CD8-positive, alpha-beta memory T cell (primary cell): ENCODE measurements around the gene CYB5R2. TPM values are rescaled to one million over a fixed set of nuclear protein-coding genes. Genes with fewer than 3 reads are reported as not detected.

Experiments used
- CTCF ChIA-PET: fragments of 350-600 bp; sonication (Branson Sonifier 250); formaldehyde crosslinking; loops from one replicate; lab custom pipeline; 2021; ENCODE audit warnings: antibody characterized with exemption; lab: Charles Lee
- POLR2A ChIA-PET: fragments of 350-600 bp; sonication (Branson Sonifier 250); formaldehyde crosslinking; loops from one replicate; lab custom pipeline; 2021; ENCODE audit warnings: antibody characterized with exemption; lab: Charles Lee
- DNase-seq, 5 donors: peaks; one replicate each; pipeline versions ENCODE4 v3.0.0 to v3.0.0-alpha.2; 2020 to 2022; ENCODE audit warnings: mixed read lengths in 1 of 5
- H3K27ac ChIP-seq: one replicate; pipeline ENCODE4 v1.7.0; 2013; ENCODE audit warnings: low read depth, mild to moderate bottlenecking, low read length, moderate library complexity
- H3K27me3 ChIP-seq: 2 replicates; pipeline ENCODE4 v1.7.0; 2013; ENCODE audit warnings: low read length, mild to moderate bottlenecking; ENCODE audit not compliant: insufficient read depth, poor library complexity, severe bottlenecking
- H3K36me3 ChIP-seq: 2 replicates; pipeline ENCODE4 v1.7.0; 2013; ENCODE audit warnings: mild to moderate bottlenecking, low read length, moderate library complexity; ENCODE audit not compliant: insufficient read depth
- H3K4me1 ChIP-seq: 2 replicates; pipeline ENCODE4 v1.7.0; 2013; ENCODE audit warnings: mild to moderate bottlenecking, low read length, moderate library complexity; ENCODE audit not compliant: insufficient read depth
- H3K4me3 ChIP-seq: 2 replicates; pipeline ENCODE4 v1.7.0; 2013; ENCODE audit warnings: mild to moderate bottlenecking, low read length
- H3K9me3 ChIP-seq: 2 replicates; pipeline ENCODE4 v1.7.0; 2013; ENCODE audit warnings: mild to moderate bottlenecking, low read length
- H3K27ac Mint-ChIP-seq, 8 donors: one replicate each; pipeline ENCODE4 v1.8.0; 2020 to 2021; ENCODE audit warnings: mixed read lengths in 8 of 8, mild to moderate bottlenecking in 6 of 8, inconsistent platforms in 3 of 8, moderate library complexity in 3 of 8
- H3K27me3 Mint-ChIP-seq, 2 donors: one replicate each; pipeline ENCODE4 v1.8.0; 2020 to 2021; ENCODE audit warnings: mixed read lengths in 2 of 2, mild to moderate bottlenecking in 1 of 2, moderate library complexity in 1 of 2
- H3K36me3 Mint-ChIP-seq, 3 donors: one replicate each; pipeline ENCODE4 v1.8.0; 2020 to 2021; ENCODE audit warnings: mixed read lengths in 3 of 3, inconsistent platforms in 1 of 3, mild to moderate bottlenecking in 1 of 3
- H3K4me1 Mint-ChIP-seq, 3 donors: one replicate each; pipeline ENCODE4 v1.8.0; 2020 to 2021; ENCODE audit warnings: mixed read lengths in 3 of 3, inconsistent platforms in 1 of 3, mild to moderate bottlenecking in 1 of 3
- H3K4me3 Mint-ChIP-seq, 7 donors: one replicate each; pipeline ENCODE4 v1.8.0; 2020 to 2021; ENCODE audit warnings: mixed read lengths in 7 of 7, mild to moderate bottlenecking in 6 of 7, moderate library complexity in 4 of 7, inconsistent platforms in 2 of 7
- H3K9me3 Mint-ChIP-seq, 5 donors: one replicate each; pipeline ENCODE4 v1.8.0; 2020 to 2022; ENCODE audit warnings: mixed read lengths in 5 of 5, mild to moderate bottlenecking in 3 of 5, moderate library complexity in 2 of 5, inconsistent platforms in 1 of 5
- polyA plus RNA-seq: library from polyadenylated mRNA; unstranded; fragments of 300-500 nt; fragmentation: Illumina TruSeq; gene quantifications from one replicate; pipeline ENCODE4 v1.2.3, GENCODE V29; 2021
- total RNA-seq, 2 experiments: library from RNA; stranded (reverse); gene quantifications; one replicate each; pipeline ENCODE4 v1.2.3, GENCODE V29; 2021

The CYB5R2 gene
- total and polyA plus RNA-seq, 3 experiments from 2014 or later, result 0.12 to 1.2 (median 0.80) TPM

GRCh38 chr11:7655253-7656217 is 17.8 kb downstream of the CYB5R2 start:
- no peak overlapping the region for H3K27ac Mint-ChIP-seq
- CTCF ChIA-PET, result interaction anchor here (0.8 to 1.9 kb wide), 2 partner anchors 10 to 142 kb away, joined by 4 to 16 read pairs; partner anchors contain the start of gene PPFIBP2

GRCh38 chr11:7654195-7654705 is 19.1 kb downstream of the CYB5R2 start:
- Mint-ChIP-seq H3K27ac (no peak overlapping the region), H3K4me1 (no peaks in the 10 kb centered on the region), H3K4me3 (no peak overlapping the region), H3K36me3 (peaks cover 0 to 53% (median 11%) of the 10 kb centered on the region in 3 donors), H3K27me3 (peaks cover 0 to 4% of the 10 kb centered on the region in 2 donors), H3K9me3 (no peaks in the 10 kb centered on the region)
- ChIA-PET POLR2A (no interaction called here), CTCF (interaction anchor here (1.0 kb wide), 1 partner anchor 142 kb away, joined by 3 read pairs; no protein-coding TSS in a partner anchor)
- H3K27me3 ChIP-seq, result no peaks in the 10 kb centered on the region
- no peak for DNase-seq
- H3K27ac ChIP-seq, result no peak overlapping the region
- no peaks in the 10 kb centered on the region for H3K9me3 ChIP-seq
- H3K4me3 ChIP-seq, result no peak overlapping the region
- no peaks in the 10 kb centered on the region for H3K4me1 ChIP-seq
- no peaks in the 10 kb centered on the region for H3K36me3 ChIP-seq

More at GRCh38 chr11:7655253-7656217, 17.8 kb downstream of the CYB5R2 start:
- Mint-ChIP-seq H3K4me3 (no peak overlapping the region), H3K27me3 (peaks cover 0 to 4% of the 10 kb centered on the region in 2 donors), H3K9me3 (no peaks in the 10 kb centered on the region), H3K4me1 (no peaks in the 10 kb centered on the region), H3K36me3 (peaks cover 0 to 40% (median 4%) of the 10 kb centered on the region in 3 donors)
- Histone ChIP-seq H3K27me3 (no peaks in the 10 kb centered on the region), H3K27ac (no peak overlapping the region), H3K9me3 (no peaks in the 10 kb centered on the region), H3K4me1 (no peaks in the 10 kb centered on the region), H3K36me3 (no peaks in the 10 kb centered on the region), H3K4me3 (no peak overlapping the region)
- POLR2A ChIA-PET, result no interaction called here
- no peak for DNase-seq

GRCh38 chr11:7651700-7652099 is 21.6 kb downstream of the CYB5R2 start:
- H3K4me3 ChIP-seq, result no peak overlapping the region
- H3K36me3 ChIP-seq, result no peaks in the 10 kb centered on the region
- CTCF ChIA-PET, result interaction anchor here (1.1 kb wide), 1 partner anchor 9 kb away, joined by 3 read pairs; no protein-coding TSS in a partner anchor

GRCh38 chr11:7651140-7651551 is 22.2 kb downstream of the CYB5R2 start:
- no peak overlapping the region for H3K27ac ChIP-seq
- CTCF ChIA-PET, result interaction anchor here (1.1 kb wide), 1 partner anchor 8 kb away, joined by 3 read pairs; no protein-coding TSS in a partner anchor
- no peaks in the 10 kb centered on the region for H3K9me3 ChIP-seq
- Mint-ChIP-seq H3K27me3 (peaks cover 0 to 1% of the 10 kb centered on the region in 2 donors), H3K4me3 (no peak overlapping the region), H3K9me3 (no peaks in the 10 kb centered on the region), H3K36me3 (peaks cover 0 to 65% (median 11%) of the 10 kb centered on the region in 3 donors), H3K27ac (no peak overlapping the region), H3K4me1 (no peaks in the 10 kb centered on the region)
- no peak for DNase-seq
- POLR2A ChIA-PET, result no interaction called here
- no peaks in the 10 kb centered on the region for H3K4me1 ChIP-seq
- no peaks in the 10 kb centered on the region for H3K27me3 ChIP-seq
- H3K36me3 ChIP-seq, result no peaks in the 10 kb centered on the region
- no peak overlapping the region for H3K4me3 ChIP-seq

More at GRCh38 chr11:7651700-7652099, 21.6 kb downstream of the CYB5R2 start:
- no peaks in the 10 kb centered on the region for H3K27me3 ChIP-seq
- H3K36me3 Mint-ChIP-seq, result peaks cover 0 to 65% (median 11%) of the 10 kb centered on the region in 3 donors
- H3K27ac Mint-ChIP-seq, result no peak overlapping the region
- H3K9me3 ChIP-seq, result no peaks in the 10 kb centered on the region
- peaks cover 0 to 1% of the 10 kb centered on the region in 2 donors for H3K27me3 Mint-ChIP-seq
- no peak overlapping the region for H3K4me3 Mint-ChIP-seq
- no peaks in the 10 kb centered on the region for H3K4me1 ChIP-seq
- no peak overlapping the region for H3K27ac ChIP-seq
- POLR2A ChIA-PET, result no interaction called here
- H3K9me3 Mint-ChIP-seq, result no peaks in the 10 kb centered on the region
- H3K4me1 Mint-ChIP-seq, result no peaks in the 10 kb centered on the region
- DNase-seq, result no peak

- ChIA-PET POLR2A (no interaction called here), CTCF (interaction anchor here (1.3 kb wide), 1 partner anchor 18 kb away, joined by 5 read pairs; no protein-coding TSS in a partner anchor)
- Mint-ChIP-seq H3K27me3 (no peaks in the 10 kb centered on the region), H3K36me3 (peaks cover 0 to 62% (median 11%) of the 10 kb centered on the region in 3 donors), H3K27ac (no peak overlapping the region), H3K4me1 (no peaks in the 10 kb centered on the region), H3K4me3 (no peak overlapping the region), H3K9me3 (no peaks in the 10 kb centered on the region)
- H3K4me3 ChIP-seq, result no peak overlapping the region
- no peaks in the 10 kb centered on the region for H3K36me3 ChIP-seq
- no peaks in the 10 kb centered on the region for H3K4me1 ChIP-seq
- no peak for DNase-seq
- H3K9me3 ChIP-seq, result no peaks in the 10 kb centered on the region
- no peak overlapping the region for H3K27ac ChIP-seq
- no peaks in the 10 kb centered on the region for H3K27me3 ChIP-seq
Observed at GRCh38 chr11:7648264-7648663, 25.0 kb downstream of the CYB5R2 start.

- ChIA-PET CTCF (no interaction called here), POLR2A (no interaction called here)
- H3K4me1 ChIP-seq, result no peaks in the 10 kb centered on the region
- no peaks in the 10 kb centered on the region for H3K36me3 ChIP-seq
- no peak for DNase-seq
- Mint-ChIP-seq H3K9me3 (no peaks in the 10 kb centered on the region), H3K27me3 (no peaks in the 10 kb centered on the region), H3K4me3 (no peak overlapping the region), H3K27ac (no peak overlapping the region), H3K4me1 (no peaks in the 10 kb centered on the region), H3K36me3 (peaks cover 0 to 60% (median 9%) of the 10 kb centered on the region in 3 donors)
- H3K9me3 ChIP-seq, result no peaks in the 10 kb centered on the region
- H3K27ac ChIP-seq, result no peak overlapping the region
- no peaks in the 10 kb centered on the region for H3K27me3 ChIP-seq
- no peak overlapping the region for H3K4me3 ChIP-seq
Observed at GRCh38 chr11:7646866-7647265, 26.4 kb downstream of the CYB5R2 start.

- no peak overlapping the region for H3K4me3 ChIP-seq
- Mint-ChIP-seq H3K9me3 (no peaks in the 10 kb centered on the region), H3K4me3 (no peak overlapping the region), H3K4me1 (no peaks in the 10 kb centered on the region), H3K27me3 (no peaks in the 10 kb centered on the region), H3K36me3 (peaks cover 2 to 60% (median 4%) of the 10 kb centered on the region in 3 donors), H3K27ac (no peak overlapping the region)
- H3K4me1 ChIP-seq, result no peaks in the 10 kb centered on the region
- no peak overlapping the region for H3K27ac ChIP-seq
- DNase-seq, result no peak
- H3K36me3 ChIP-seq, result no peaks in the 10 kb centered on the region
- ChIA-PET POLR2A (no interaction called here), CTCF (interaction anchor here (0.6 kb wide), 1 partner anchor 87 kb away, joined by 3 read pairs; no protein-coding TSS in a partner anchor)
- no peaks in the 10 kb centered on the region for H3K27me3 ChIP-seq
- no peaks in the 10 kb centered on the region for H3K9me3 ChIP-seq
Observed at GRCh38 chr11:7645206-7645605, 28.1 kb downstream of the CYB5R2 start.
